PC-3 (cell line): Measurements from ENCODE around the gene AKAP13.

Source experiments
- EZH2 ChIP-seq: fragments of 300-600 bp; sonication (generic); IDR thresholded peaks from one replicate; pipeline ENCODE4 v1.6.1; 2017; ENCODE audit warnings: antibody characterized with exemption, mild to moderate bottlenecking, low read length; ENCODE audit not compliant: unreplicated experiment
- TF ChIP-seq, protein P1 (sequence below): fragments of 300-600 bp; sonication (generic); conservative IDR thresholded peaks from 2 replicates; pipeline ENCODE4 v1.5.1; 2017; ENCODE audit warnings: antibody characterized with exemption, low read depth, mild to moderate bottlenecking, low read length

DNA sequence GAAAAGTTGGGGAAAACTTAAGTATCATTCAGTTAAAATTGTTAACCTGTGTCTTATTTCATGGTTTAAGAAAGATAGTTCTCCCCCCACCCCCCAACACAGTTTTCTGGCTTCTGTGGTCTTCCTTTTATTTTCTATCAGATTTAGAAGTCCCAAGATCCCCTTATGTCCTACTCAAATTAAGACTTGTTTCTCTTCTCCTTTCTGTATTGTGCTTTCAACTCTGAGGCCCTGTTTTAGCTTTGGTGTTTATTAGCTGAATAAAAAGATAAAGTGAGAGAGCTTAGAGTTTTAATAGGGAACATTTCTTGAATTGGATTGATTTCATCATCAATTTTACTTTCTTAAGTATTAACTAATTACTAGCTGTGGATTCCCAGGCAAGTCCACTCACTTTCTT is 62.6 kb downstream of the AKAP13 start:
- TF ChIP-seq, protein P1, sequence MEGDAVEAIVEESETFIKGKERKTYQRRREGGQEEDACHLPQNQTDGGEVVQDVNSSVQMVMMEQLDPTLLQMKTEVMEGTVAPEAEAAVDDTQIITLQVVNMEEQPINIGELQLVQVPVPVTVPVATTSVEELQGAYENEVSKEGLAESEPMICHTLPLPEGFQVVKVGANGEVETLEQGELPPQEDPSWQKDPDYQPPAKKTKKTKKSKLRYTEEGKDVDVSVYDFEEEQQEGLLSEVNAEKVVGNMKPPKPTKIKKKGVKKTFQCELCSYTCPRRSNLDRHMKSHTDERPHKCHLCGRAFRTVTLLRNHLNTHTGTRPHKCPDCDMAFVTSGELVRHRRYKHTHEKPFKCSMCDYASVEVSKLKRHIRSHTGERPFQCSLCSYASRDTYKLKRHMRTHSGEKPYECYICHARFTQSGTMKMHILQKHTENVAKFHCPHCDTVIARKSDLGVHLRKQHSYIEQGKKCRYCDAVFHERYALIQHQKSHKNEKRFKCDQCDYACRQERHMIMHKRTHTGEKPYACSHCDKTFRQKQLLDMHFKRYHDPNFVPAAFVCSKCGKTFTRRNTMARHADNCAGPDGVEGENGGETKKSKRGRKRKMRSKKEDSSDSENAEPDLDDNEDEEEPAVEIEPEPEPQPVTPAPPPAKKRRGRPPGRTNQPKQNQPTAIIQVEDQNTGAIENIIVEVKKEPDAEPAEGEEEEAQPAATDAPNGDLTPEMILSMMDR, result no peak
- no peak for TF ChIP-seq EZH2
